Sigmoid colon (tissue), 7 donors: Measurements from ENCODE around the gene MOCOS. TPM values are rescaled to one million over a fixed set of nuclear protein-coding genes. Genes with fewer than 3 reads are reported as not detected.

ENCODE experiments used
- DNase-seq: peaks from one replicate; pipeline ENCODE4 v3.0.0-alpha.2; 2019
- H3K27ac ChIP-seq, 4 donors: fragments of 200-600 bp; sonication (generic); one replicate each; pipeline ENCODE4 v1.5.1; 2016 to 2019; ENCODE audit warnings: mild to moderate bottlenecking in 1 of 4
- H3K27me3 ChIP-seq, 3 donors: fragments of 200-600 bp; sonication (generic); one replicate each; pipeline ENCODE4 v1.5.1; 2019; ENCODE audit warnings: mild to moderate bottlenecking in 1 of 3
- H3K36me3 ChIP-seq, 4 donors: fragments of 200-600 bp; sonication (generic); one replicate each; pipeline ENCODE4 v1.5.1; 2016 to 2019
- H3K4me1 ChIP-seq, 4 donors: fragments of 200-600 bp; sonication (generic); one replicate each; pipeline ENCODE4 v1.5.1; 2017 to 2019
- H3K4me3 ChIP-seq, 4 donors: fragments of 200-600 bp; sonication (generic); one replicate each; pipeline ENCODE4 v1.5.1; 2017 to 2019; ENCODE audit warnings: mild to moderate bottlenecking in 2 of 4, moderate library complexity in 1 of 4
- H3K9me3 ChIP-seq, 4 donors: fragments of 200-600 bp in 3 of 4; sonication (generic) in 3 of 4; one replicate each; pipeline versions ENCODE4 v1.5.1 to v1.6.1; 2013 to 2019
- EP300 ChIP-seq, 4 donors: sonication (generic); formaldehyde crosslinking; IDR thresholded peaks; one replicate each; pipeline ENCODE4 v1.6.1; 2017; ENCODE audit warnings: antibody characterized with exemption in 4 of 4
- POLR2A ChIP-seq, 2 donors: fragments of 450-650 bp; IDR thresholded peaks; one replicate each; pipeline ENCODE4 v1.6.1; 2016; ENCODE audit warnings: antibody characterized with exemption in 2 of 2, mild to moderate bottlenecking in 2 of 2, moderate library complexity in 2 of 2
- POLR2AphosphoS5 ChIP-seq, 4 donors: sonication (generic); formaldehyde crosslinking; IDR thresholded peaks; one replicate each; pipeline ENCODE4 v1.6.1; 2017; ENCODE audit warnings: antibody characterized with exemption in 4 of 4
- WGBS, 2 donors: extraction: QIAGEN DNeasy Blood & Tissue Kit; methylation state at CpG; one replicate each; pipeline ENCODE4 v1.1.7; 2013; 5-methylcytosine and 5-hydroxymethylcytosine counted together
- intact Hi-C: fragments of 100-400 bp; cut with DNase I; formaldehyde crosslinking; loops from one replicate; pipeline ENCODE4 v1.15.1; 2023
- polyA plus RNA-seq, 3 donors: library from polyadenylated mRNA; stranded (reverse); fragments of 200-250 nt; gene quantifications; one replicate each; pipeline ENCODE4 v1.2.3, GENCODE V29; 2013
- total RNA-seq, 4 donors: library from RNA; depleted of rRNA; stranded (reverse); fragments of >200 nt; gene quantifications; one replicate each; pipeline ENCODE4 v1.1.0, GENCODE V29; 2016
- TF ChIP-seq, protein P1 (sequence below), 4 experiments: fragments of 450-650 bp in 3 of 4; fragments of 200-600 bp in 1 of 4; IDR thresholded peaks; one replicate each; pipeline ENCODE4 v1.5.1; 2016 to 2019; ENCODE audit warnings: antibody characterized with exemption in 4 of 4, mild to moderate bottlenecking in 3 of 4, moderate library complexity in 2 of 4
- donor health status: healthy with polysubstance abuse.
- donor health status: Bipolar disorder and iron deficiency.
- donor health status: healthy.

MOCOS gene
- total and polyA plus RNA-seq, 7 donors: 0.49 to 3.6 (median 1.8) TPM

DNA sequence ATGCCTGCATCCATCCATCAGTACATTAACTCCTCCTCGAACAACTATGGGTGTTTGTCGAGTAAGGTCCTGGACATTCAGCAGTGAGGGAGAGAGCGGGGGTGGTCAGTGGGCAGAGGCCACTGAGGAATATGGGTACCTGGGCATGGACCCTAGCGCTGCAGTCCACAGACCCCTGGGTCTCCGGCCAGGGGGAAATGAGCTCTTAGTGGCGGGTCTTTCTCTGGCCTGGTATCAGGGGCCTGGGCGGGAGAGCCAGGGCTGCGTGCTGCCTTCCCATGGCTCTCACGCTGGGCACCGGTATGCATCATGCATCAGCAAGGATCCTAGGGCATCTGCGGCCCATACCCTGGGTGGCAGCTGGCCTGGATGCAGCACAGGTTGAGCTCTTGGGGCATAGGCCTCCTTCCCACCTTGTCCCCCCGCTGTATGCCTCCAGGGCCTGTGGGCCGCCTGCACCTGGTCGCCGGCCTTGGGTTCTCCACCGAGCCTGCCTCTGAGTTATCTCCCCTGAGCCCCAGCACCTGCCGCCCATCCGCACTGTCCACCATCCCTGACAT, 1.3 kb upstream of the MOCOS start:
- intact Hi-C loops: loop anchor here (10.0 kb wide), 1 partner anchor 109 kb away; the partner anchor contains the start of gene FHOD3
- WGBS, 2 donors: 87 to 91% methylated on average over 18 of the region's 18 CpGs
- Histone ChIP-seq H3K27ac (no peak overlapping the region), H3K36me3 (no peaks in the 10 kb centered on the region), H3K4me1 (peaks cover 0 to 21% (median 16%) of the 10 kb centered on the region in 4 donors), H3K27me3 (no peaks in the 10 kb centered on the region), H3K9me3 (no peaks in the 10 kb centered on the region), H3K4me3 (peak overlapping the region in 1 of 4 donors; percentile 69)
- no peak for DNase-seq
- TF ChIP-seq POLR2AphosphoS5 (IDR thresholded peaks at IDR 0.05): no peak
- no peak for TF ChIP-seq POLR2A (IDR thresholded peaks at IDR 0.05)
- TF ChIP-seq, protein P1, sequence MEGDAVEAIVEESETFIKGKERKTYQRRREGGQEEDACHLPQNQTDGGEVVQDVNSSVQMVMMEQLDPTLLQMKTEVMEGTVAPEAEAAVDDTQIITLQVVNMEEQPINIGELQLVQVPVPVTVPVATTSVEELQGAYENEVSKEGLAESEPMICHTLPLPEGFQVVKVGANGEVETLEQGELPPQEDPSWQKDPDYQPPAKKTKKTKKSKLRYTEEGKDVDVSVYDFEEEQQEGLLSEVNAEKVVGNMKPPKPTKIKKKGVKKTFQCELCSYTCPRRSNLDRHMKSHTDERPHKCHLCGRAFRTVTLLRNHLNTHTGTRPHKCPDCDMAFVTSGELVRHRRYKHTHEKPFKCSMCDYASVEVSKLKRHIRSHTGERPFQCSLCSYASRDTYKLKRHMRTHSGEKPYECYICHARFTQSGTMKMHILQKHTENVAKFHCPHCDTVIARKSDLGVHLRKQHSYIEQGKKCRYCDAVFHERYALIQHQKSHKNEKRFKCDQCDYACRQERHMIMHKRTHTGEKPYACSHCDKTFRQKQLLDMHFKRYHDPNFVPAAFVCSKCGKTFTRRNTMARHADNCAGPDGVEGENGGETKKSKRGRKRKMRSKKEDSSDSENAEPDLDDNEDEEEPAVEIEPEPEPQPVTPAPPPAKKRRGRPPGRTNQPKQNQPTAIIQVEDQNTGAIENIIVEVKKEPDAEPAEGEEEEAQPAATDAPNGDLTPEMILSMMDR (IDR thresholded peaks at IDR 0.05): no peak
- TF ChIP-seq EP300 (IDR thresholded peaks at IDR 0.05): no peak

DNA sequence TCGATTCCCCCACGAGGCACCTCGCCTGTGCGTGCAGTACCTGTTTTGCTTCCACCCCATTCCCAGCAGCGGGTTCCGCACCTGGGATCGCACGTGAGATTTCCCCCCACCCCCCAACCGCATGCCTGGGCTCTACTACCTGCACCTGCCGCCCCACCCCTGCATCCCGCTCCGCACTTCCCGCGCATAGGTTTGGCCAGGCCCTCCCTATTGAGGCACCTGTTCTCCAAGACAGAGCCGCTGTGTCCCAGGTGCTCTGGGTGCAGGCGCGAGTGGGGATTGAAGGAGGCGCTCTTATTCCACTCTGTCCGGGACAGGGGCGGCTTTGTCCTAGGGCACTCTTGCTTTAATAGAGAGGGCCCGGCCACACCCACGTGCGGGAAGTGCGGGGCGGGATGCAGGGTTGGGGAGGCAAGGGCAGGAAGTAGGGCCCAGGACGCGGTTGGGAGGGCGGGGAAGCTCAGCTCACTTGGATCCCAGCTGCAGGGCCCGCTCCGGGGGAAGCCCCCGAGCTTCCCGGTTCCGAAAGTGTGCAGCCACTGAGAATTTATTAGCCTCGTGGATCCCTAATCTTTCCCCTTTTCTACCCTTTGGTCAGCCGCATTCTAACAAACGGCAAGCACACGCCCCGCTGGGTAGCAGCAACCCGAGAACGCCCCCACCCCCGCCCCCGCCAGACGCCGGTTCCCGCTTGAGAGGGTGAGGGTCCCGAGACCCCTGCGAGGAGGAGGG, 670 bp upstream of the MOCOS start:
- H3K36me3 ChIP-seq: no peaks in the 10 kb centered on the region
- TF ChIP-seq, protein P1 (IDR thresholded peaks at IDR 0.05): no peak
- no peak for TF ChIP-seq POLR2A (IDR thresholded peaks at IDR 0.05)
- TF ChIP-seq EP300 (IDR thresholded peaks at IDR 0.05): no peak
- no peak for TF ChIP-seq POLR2AphosphoS5 (IDR thresholded peaks at IDR 0.05)
- 8 to 10% methylated on average over 47 of the region's 47 CpGs for WGBS, 2 donors
- no peaks in the 10 kb centered on the region for H3K27me3 ChIP-seq
- peaks cover 0 to 21% (median 16%) of the 10 kb centered on the region in 4 donors for H3K4me1 ChIP-seq
- DNase-seq: no peak
- intact Hi-C loops: loop anchor here (10.0 kb wide), 1 partner anchor 108 kb away; the partner anchor contains the start of gene FHOD3
- peak overlapping the region; percentile 52 to 74 (median 69) for H3K4me3 ChIP-seq
- peak overlapping the region in 3 of 4 donors; percentile 20 to 39 (median 32) for H3K27ac ChIP-seq
- no peaks in the 10 kb centered on the region for H3K9me3 ChIP-seq

DNA sequence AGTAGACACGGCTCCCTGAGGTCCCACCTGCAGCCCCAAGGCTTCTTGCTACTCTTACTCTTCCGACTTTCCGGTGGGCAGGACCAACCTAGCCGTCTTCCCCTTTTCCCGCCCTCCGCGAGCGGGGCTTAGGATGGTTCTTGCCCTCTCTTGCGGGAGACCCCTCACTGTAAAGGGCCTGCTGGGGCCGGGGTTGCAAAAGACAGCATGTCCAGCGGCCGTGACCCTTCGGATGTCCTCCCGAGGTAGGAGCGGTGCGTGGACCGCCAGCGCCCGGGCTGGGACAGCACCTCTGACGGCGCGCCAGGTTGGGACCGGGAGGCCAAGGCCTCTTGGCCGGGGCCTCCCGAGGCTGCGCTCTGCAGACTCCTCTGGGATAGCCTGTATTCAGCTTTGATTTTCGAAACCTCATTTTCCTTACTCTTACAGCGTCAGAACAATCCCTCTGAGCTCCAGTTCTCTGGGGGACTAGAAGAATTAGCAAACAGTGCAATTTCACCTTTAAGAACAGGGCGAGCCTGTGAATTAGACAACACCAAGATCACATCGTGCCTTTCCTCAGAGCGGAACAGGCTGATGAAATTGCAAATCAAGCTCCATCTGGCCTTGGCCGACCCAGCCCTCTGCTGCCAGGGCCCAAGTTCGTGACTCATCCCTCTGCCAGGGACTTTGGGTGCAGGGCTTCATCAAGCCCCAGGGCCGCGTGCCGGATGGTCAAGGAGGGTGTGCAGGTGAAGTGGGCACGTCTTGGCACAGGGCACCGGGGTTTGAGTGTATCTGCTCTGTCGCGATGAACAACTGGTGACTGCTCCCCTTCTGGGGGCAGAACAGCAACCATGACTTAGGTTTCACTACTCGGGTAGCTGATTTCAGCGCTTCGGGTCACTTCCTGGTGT, 777 bp downstream of the MOCOS start:
- Histone ChIP-seq H3K27ac (peak overlapping the region in 3 of 4 donors; percentile 32 to 49 (median 39)), H3K9me3 (no peaks in the 10 kb centered on the region), H3K4me3 (peak overlapping the region; percentile 52 to 74 (median 69)), H3K27me3 (no peaks in the 10 kb centered on the region), H3K36me3 (no peaks in the 10 kb centered on the region), H3K4me1 (peaks cover 0 to 21% (median 16%) of the 10 kb centered on the region in 4 donors)
- DNase-seq: no peak
- intact Hi-C loops: loop anchor here (10.0 kb wide), 1 partner anchor 107 kb away; the partner anchor contains the start of gene FHOD3
- 40 to 43% methylated on average over 43 of the region's 43 CpGs for WGBS, 2 donors
- TF ChIP-seq POLR2AphosphoS5 (IDR thresholded peaks at IDR 0.05): no peak
- TF ChIP-seq POLR2A (IDR thresholded peaks at IDR 0.05): no peak
- TF ChIP-seq, protein P1 (IDR thresholded peaks at IDR 0.05): no peak
- TF ChIP-seq EP300 (IDR thresholded peaks at IDR 0.05): no peak

DNA sequence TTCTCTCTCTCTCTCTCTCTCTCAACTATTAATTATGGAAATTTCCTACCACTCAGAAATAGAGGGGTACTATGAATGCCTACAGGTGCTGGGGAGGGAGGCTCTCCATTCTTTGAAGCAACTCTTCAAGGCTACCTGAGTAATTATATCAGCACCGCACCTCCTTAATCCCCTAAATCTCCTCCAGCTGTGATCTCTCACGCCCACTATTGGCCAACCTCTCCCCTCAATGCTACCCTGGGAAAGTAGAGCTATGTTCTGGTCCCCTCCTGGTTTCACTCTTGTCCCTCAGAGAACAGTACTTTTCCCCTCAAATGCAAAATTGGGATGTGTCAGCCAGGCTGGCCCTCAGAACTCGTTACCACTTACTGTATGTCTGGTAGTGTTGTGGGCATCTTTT, 1.6 kb downstream of the MOCOS start:
- 85 to 90% methylated on average over 3 of the region's 3 CpGs for WGBS, 2 donors
- Histone ChIP-seq H3K9me3 (no peaks in the 10 kb centered on the region), H3K4me1 (peaks cover 0 to 21% (median 16%) of the 10 kb centered on the region in 4 donors), H3K27me3 (no peaks in the 10 kb centered on the region), H3K4me3 (no peak overlapping the region), H3K27ac (no peak overlapping the region), H3K36me3 (no peaks in the 10 kb centered on the region)
- TF ChIP-seq POLR2AphosphoS5 (IDR thresholded peaks at IDR 0.05) (no peak), EP300 (IDR thresholded peaks at IDR 0.05) (no peak), POLR2A (IDR thresholded peaks at IDR 0.05) (no peak)
- TF ChIP-seq, protein P1 (IDR thresholded peaks at IDR 0.05): no peak
- DNase-seq: no peak
- intact Hi-C loops: loop anchor here (10.0 kb wide), 1 partner anchor 106 kb away; the partner anchor contains the start of gene FHOD3
